GM11168 (cell line): ENCODE data around the gene UBA3.

Experiments used
- in situ Hi-C: fragments of 300-500 bp; cut with MboI; formaldehyde crosslinking; loops from one replicate; pipeline ENCODE4 v1.12.0; 2022; ENCODE audit warnings: low sequenced_read_pairs; ENCODE audit not compliant: unreplicated experiment

UBA3 gene

DNA sequence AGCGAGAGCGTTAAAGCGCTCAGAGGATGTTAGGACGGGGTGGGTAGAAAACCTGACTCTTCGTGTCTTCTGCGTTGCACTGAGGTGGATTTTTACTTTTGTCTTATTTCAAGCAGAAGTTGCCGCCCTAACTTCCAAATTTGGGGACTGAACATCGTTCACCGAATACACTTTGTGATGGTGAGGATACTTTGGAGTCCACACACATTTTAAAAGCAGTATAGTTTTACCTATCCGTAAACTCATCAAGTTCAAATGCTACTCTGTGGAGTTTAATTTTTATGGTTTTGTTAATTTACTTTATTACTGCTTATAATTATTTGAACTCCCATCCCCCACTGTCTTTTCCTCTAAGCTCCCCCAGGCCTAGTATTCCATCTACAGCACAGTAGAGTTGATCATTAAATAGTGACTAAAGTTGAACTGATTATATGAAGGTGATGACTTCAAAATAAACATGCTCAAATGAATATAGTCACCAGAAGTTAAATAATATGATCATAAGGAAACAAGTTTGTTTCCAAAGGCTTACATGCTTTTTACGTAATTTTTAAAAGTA lies 66.1 kb downstream of the UBA3 start:
- in situ Hi-C loops = no loop called here

DNA sequence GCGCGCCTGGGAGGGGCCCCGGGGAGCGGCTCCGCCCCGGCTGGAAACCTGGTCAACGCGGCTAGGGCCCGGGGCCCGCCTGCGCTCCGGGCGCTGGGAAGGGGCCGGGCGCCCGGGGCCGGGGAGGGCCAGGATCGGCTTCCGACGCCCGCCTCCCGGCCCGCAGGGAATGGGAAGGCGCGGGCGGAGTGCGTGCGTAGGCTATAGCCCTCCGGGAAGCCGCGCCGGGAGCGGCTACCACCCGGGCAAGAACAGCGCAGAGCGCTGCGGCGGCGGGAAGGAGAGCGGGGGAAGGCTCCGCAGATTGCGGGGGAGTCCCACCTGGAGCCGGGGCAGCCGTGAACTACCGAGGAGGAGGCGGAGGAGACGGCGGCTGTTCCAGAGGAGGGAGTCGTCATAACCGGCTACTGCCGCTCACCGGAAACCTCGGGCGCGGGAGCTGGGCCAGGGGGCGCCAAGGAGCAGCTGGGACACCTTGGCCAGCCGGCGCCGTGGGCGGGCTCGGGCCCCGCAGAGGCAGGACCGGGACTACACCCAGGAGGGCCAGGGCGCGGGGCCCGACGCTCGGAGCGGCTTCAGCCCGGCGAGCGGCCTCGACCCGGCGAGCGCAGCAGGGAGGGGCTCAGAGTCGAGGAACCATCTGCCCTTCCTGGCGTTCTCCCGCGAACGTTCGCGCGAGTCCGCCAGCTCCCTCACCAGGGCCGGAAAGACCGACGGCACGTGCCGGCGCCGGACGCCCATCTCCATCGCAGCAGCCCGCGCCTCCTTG lies 66.7 kb downstream of the UBA3 start, which contains the start of gene EOGT:
Gene EOGT (minus strand): TSS at position 432 of the 769 bp plus-strand sequence. CDS start 3,838 bp downstream, outside the sequence.
- in situ Hi-C loops = no loop called here

DNA sequence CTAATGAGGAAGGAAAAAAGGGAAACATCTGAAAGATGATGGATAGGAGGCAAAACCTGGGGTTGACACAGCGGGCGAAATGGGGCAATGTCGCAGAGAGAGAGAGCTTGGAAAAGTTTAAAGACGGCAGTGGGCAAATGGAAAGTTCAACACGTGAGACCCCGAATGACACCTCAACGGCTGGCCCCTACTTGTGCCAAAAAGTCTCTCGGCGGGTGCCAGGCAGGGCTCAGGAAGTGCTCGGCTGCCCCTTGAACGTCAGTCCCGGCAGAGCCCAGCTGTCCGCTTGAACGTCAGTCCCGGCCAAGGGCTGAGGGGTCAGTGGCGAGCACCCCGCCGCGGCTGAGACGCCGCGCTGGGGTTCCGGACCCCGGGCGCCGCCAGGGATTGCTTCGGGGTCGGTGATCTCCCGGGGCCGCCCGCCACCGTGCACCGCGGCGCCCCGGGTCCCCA lies 67.3 kb downstream of the UBA3 start:
- in situ Hi-C loops = no loop called here

DNA sequence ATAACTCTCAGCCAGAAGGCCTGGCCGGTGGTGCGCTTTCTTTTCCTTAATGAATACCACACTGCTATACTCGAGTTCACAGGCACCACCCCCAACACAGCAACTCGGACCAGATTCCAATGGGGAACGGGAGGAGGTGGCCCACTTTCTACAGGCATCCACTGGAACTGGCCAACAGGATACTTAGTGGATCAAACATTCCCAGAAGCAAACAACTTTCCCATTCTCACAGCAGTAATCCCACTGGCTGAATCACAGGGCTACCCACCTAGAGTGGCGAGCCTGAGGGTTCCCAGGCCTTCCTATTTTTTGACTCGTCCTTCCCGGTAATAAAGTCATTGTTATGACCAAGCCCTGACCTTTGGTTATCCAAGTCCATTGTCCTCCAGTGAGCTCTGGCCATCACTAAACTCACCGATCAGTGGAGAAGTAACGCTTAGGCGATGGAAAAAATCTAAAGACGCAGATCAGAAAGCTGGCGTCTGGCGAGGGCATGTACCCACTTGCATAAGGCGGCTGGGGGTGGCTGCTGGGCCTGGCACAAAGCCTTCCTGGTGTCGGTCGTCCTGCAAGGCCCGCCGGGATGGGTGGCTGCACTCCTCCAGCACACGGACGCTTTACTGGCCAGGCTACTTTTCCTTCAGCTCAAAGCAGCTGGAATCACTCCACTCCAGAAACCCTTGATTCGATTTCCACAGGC lies 67.9 kb downstream of the UBA3 start:
- in situ Hi-C loops = no loop called here

DNA sequence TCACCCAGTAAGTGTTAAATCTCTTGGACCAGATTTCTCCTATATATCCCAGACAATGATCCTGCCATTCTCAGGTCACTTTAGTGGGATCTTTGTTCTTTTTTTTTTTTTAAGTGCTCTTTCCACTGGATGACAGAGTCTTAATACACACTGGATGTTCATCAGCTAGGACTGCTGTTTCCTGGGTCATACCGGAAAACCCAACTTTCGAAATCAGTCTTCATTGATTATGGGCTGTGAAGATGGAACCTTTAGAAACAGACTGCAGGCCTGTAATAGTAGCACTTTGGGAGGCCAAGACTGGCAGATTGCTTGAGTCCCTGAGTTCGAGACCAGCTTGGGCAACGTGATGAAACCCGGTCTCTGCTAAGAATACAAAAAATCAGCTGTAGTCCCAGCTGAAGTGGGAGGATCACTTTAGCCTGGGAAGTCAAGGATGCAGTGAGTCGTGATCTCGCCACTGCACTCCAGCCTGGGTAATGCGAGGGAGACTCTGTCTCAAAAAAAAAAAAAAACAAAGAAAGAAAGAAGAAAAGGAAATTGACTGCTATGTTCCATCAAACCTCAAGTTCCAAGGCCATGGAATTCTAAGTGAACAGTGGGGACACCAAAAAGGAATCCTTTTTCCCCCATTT lies 69.0 kb downstream of the UBA3 start:
- in situ Hi-C loops = no loop called here

DNA sequence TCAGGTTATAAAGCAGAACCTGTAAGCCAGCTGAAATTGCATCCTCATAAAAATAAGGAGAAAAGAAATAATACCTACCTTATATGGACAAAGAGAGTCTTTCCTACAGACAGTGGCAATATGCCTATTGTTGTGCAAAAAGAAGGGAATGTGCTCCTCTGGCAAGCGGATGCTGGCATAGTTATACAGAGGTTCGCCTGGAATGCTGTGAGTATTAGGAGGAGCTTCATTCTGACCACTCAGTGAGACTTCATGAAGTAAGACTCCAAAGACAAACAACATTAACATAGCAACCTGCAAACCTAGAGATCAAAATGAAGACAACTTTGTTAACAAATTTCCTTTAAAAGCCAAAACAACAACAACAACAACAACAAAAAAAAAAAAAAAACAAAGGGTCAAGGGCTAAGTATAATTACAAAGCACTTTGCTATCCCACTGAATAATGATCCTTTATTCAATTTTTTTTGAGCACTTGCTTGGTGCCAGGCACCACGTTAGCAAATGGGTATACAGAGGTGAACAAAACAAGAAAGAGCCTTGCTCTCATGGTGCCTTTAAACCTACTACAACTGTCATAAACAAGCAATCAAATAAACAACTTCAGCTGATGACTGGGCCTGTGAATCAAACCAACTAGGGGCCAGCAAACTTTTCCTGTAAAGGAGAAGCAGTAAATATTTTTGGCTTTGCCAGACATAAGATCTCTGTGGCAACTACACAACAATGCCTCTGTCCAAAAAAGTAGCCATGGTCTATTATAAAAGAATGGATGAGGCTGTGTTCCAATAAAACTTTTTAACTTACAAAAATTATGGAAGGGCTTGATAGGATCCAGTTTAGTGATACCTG lies 70.4 kb downstream of the UBA3 start:
- in situ Hi-C loops = no loop called here

DNA sequence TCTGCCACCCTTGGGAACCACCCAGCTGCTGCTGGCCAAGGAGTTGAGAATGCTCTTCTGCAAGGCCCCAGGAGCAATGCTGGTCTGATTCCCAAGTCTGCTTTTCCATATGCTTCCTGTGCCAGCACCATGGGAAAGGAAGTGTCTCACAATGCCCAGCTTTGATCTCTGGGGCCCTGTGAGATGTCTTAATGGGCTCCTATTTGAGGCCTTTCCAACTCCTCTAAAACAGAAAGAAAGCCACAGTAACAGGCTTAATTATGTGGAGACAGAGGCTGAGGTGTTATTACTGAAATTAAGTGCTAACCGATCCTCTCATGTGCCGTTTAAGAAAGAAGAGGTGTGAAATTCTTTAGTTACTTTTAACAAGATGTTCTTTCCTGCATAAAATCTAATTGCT lies 71.2 kb downstream of the UBA3 start:
- in situ Hi-C loops = no loop called here

DNA sequence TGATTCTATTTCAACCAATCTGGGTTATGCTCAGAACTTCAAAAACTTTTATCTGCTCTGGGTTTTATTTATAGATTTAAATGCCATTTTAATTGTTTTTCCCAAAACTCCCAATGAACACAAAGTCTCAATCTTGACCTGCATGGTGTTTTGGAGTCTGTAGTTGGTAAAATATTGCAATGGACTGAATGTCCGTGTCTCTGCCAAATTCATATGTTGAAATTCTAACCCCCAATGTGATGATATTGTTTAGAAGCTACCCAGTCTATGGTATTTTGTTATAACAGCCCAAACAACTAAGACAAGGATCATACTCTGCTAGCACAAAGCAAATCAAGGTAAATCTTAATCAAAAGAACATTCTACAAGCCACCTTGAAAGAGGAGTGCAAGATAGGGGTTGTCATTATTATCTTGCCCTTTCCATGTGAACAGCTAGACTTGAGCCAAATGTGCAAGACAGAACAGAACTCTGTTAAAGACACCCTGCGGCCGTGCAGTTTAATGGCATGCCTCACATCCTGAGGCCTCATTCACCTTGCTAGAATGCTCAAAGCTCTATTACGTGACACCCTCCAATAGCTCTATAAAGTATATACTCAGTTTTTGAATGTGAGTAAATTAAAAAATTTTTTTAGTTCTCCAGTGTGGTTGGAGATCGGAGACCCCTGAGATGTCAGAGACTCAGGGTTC lies 74.2 kb downstream of the UBA3 start:
- in situ Hi-C loops = no loop called here

DNA sequence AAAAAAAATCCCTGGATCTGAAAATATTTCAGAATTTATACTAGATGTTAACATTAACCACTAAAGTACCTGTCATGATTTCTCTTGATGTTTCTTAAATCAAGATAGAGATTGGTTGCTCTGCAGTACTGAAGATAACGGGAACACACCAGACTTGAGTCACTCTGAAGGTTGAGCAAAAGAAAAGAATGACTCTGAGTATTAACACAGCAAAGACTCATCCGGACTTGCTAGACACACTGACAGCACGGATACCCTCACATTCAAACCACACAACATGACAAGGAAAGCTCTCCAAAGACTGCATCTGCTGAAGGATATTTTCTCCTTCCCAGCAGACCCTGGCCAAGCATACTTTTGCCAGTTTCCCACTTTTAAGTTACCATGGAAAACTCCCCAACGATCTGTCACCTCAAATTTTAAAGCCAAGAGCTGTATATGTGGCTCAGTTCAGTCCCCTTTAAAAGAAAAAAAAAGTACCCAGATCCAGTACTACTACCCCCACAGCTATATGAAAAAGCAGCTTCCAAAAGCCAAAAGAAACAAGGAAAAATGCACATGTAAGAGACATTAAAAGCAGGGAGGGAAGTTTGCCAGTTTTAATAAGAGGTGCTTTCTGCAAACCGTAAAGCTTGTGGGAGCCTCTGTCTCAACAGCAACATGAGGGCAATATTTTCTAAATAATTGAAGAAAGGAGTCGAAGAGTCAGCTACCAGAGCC lies 74.9 kb downstream of the UBA3 start:
- in situ Hi-C loops = no loop called here
